Suppressor macrophage treated with lipopolysaccharide for 1 hour (primary cell): ENCODE data around the gene ZDHHC18.

ENCODE experiments used
- DNase-seq, 3 donors: peaks; one replicate each; pipeline ENCODE4 v3.0.0-alpha.2; 2020 to 2022

The ZDHHC18 gene

DNA sequence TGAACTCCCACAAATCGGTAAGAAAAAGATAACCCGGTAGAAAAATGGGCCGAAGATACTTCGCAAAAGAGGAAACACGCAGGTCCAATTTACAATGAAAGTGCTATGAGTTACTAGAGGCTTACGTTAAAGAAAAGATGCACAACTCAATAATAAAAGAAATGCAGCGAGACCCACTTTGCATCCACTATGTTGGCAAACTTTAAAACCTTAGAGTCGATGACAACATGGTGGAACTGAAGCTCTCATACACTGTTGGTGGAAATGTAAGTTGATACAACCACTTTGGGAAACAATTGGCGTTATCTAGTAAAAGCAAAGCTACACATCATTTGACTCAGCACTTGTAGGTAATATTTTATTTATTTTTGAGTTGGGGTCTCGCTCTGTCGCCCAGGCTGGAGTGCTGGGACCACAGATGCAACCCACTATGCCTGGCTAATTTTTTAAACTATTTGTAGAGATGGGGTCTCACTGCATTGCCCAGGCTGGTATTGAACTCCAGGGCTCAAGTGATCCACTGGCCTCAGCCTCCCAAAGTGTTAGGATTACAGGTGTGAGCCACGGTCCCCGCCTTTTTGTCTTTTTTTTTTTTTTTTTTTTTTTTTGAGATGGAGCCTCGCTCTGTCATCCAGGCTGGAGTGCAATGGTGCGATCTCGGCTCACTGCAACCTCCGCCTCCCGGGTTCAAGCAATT, 74.5 kb downstream of the ZDHHC18 start:
- DNase-seq: no peak
